ENCODE data around the gene CD160. TPM values are rescaled to one million over a fixed set of nuclear protein-coding genes. Genes with fewer than 3 reads are reported as not detected.
"Not testable (repeated sequence)": the region's sequence is repeated elsewhere in the genome, so short reads cannot be mapped to it uniquely, and the experiment has no call there.

Gene CD160
- total RNA-seq, 1 experiment from 2014 or later, result 0.35 TPM

- no peak overlapping the region for H3K4me3 ChIP-seq (ENCODE audit: insufficient read depth, low read depth, low read length)
- no peak for DNase-seq
- H3K36me3 ChIP-seq (replicated peaks; ENCODE audit: control insufficient read depth, insufficient read depth, low read length), result no peaks in the 10 kb centered on the region
- H3K27me3 ChIP-seq (ENCODE audit: control insufficient read depth, insufficient read depth, low read length), result no peaks in the 10 kb centered on the region; the same call in 1 of the 2 replicates
Observed at GRCh38 chr1:145702052-145702451, 17.2 kb upstream of the CD160 start.

GRCh38 chr1:145702826-145703225 lies 16.5 kb upstream of the CD160 start:
- Histone ChIP-seq H3K4me3 (ENCODE audit: insufficient read depth, low read depth, low read length) (no peak overlapping the region), H3K27me3 (ENCODE audit: control insufficient read depth, insufficient read depth, low read length) (no peaks in the 10 kb centered on the region; the same call in 1 of the 2 replicates), H3K36me3 (replicated peaks; ENCODE audit: control insufficient read depth, insufficient read depth, low read length) (no peaks in the 10 kb centered on the region)
- DNase-seq, result no peak

GRCh38 chr1:145705622-145706021 lies 13.7 kb upstream of the CD160 start:
- no peak for DNase-seq
- H3K27me3 ChIP-seq (ENCODE audit: control insufficient read depth, insufficient read depth, low read length), result no peaks in the 10 kb centered on the region
- no peak overlapping the region for H3K4me3 ChIP-seq (ENCODE audit: insufficient read depth, low read depth, low read length)
- no peaks in the 10 kb centered on the region for H3K36me3 ChIP-seq (replicated peaks; ENCODE audit: control insufficient read depth, insufficient read depth, low read length)

GRCh38 chr1:145706086-145706664 lies 13.1 kb upstream of the CD160 start:
- no peaks in the 10 kb centered on the region for H3K36me3 ChIP-seq (replicated peaks; ENCODE audit: control insufficient read depth, insufficient read depth, low read length)

GRCh38 chr1:145707183-145707867 lies 12.0 kb upstream of the CD160 start, which contains the start of gene PDZK1:
Gene PDZK1 (minus strand): TSS chr1:145707368. CDS start chr1:145688021, 19,347 bp downstream.
- H3K4me3 ChIP-seq (ENCODE audit: insufficient read depth, low read depth, low read length), result peak within 1 kb of the TSS; percentile 5; the same call in 1 of the 2 replicates

More at GRCh38 chr1:145706086-145706664, 13.1 kb upstream of the CD160 start:
- no peaks in the 10 kb centered on the region for H3K27me3 ChIP-seq (ENCODE audit: control insufficient read depth, insufficient read depth, low read length)
- no peak overlapping the region; the same call in 1 of the 2 replicates for H3K4me3 ChIP-seq (ENCODE audit: insufficient read depth, low read depth, low read length)
- DNase-seq, result no peak

GRCh38 chr1:145708063-145708462 lies 11.2 kb upstream of the CD160 start:
- no peak for DNase-seq
- H3K27me3 ChIP-seq (ENCODE audit: control insufficient read depth, insufficient read depth, low read length), result no peaks in the 10 kb centered on the region
- no peaks in the 10 kb centered on the region for H3K36me3 ChIP-seq (replicated peaks; ENCODE audit: control insufficient read depth, insufficient read depth, low read length)
- no peak overlapping the region for H3K4me3 ChIP-seq (ENCODE audit: insufficient read depth, low read depth, low read length)

More at GRCh38 chr1:145707183-145707867, 12.0 kb upstream of the CD160 start, which contains the start of gene PDZK1:
- Histone ChIP-seq H3K36me3 (replicated peaks; ENCODE audit: control insufficient read depth, insufficient read depth, low read length) (no peaks in the 10 kb centered on the region), H3K27me3 (ENCODE audit: control insufficient read depth, insufficient read depth, low read length) (no peaks in the 10 kb centered on the region)
- DNase-seq, result peak; percentile 58

- H3K36me3 ChIP-seq (replicated peaks; ENCODE audit: control insufficient read depth, insufficient read depth, low read length), result no peaks in the 10 kb centered on the region
- no peaks in the 10 kb centered on the region for H3K27me3 ChIP-seq (ENCODE audit: control insufficient read depth, insufficient read depth, low read length)
- H3K4me3 ChIP-seq (ENCODE audit: insufficient read depth, low read depth, low read length), result no peak overlapping the region
- DNase-seq, result no peak
Observed at GRCh38 chr1:145710291-145711027, 8.8 kb upstream of the CD160 start.

- Histone ChIP-seq H3K36me3 (replicated peaks; ENCODE audit: control insufficient read depth, insufficient read depth, low read length) (no peaks in the 10 kb centered on the region), H3K4me3 (ENCODE audit: insufficient read depth, low read depth, low read length) (no peak overlapping the region), H3K27me3 (ENCODE audit: control insufficient read depth, insufficient read depth, low read length) (no peaks in the 10 kb centered on the region)
- no peak for DNase-seq
Observed at GRCh38 chr1:145711213-145711651, 8.1 kb upstream of the CD160 start.

GRCh38 chr1:145714524-145715111 lies 4.7 kb upstream of the CD160 start:
- no peak for DNase-seq
- Histone ChIP-seq H3K27me3 (ENCODE audit: control insufficient read depth, insufficient read depth, low read length) (no peaks in the 10 kb centered on the region), H3K4me3 (ENCODE audit: insufficient read depth, low read depth, low read length) (no peak overlapping the region), H3K36me3 (replicated peaks; ENCODE audit: control insufficient read depth, insufficient read depth, low read length) (no peaks in the 10 kb centered on the region)

GRCh38 chr1:145716641-145717345 lies 2.5 kb upstream of the CD160 start:
- Histone ChIP-seq H3K27me3 (ENCODE audit: control insufficient read depth, insufficient read depth, low read length) (peaks cover 6% of the 10 kb centered on the region; the same call in 1 of the 2 replicates), H3K36me3 (replicated peaks; ENCODE audit: control insufficient read depth, insufficient read depth, low read length) (no peaks in the 10 kb centered on the region), H3K4me3 (ENCODE audit: insufficient read depth, low read depth, low read length) (no peak overlapping the region)
- DNase-seq, result no peak

- Histone ChIP-seq H3K27me3 (ENCODE audit: control insufficient read depth, insufficient read depth, low read length) (peaks cover 6% of the 10 kb centered on the region; the same call in 1 of the 2 replicates), H3K36me3 (replicated peaks; ENCODE audit: control insufficient read depth, insufficient read depth, low read length) (no peaks in the 10 kb centered on the region), H3K4me3 (ENCODE audit: insufficient read depth, low read depth, low read length) (no peak overlapping the region)
- no peak for DNase-seq
Observed at GRCh38 chr1:145717833-145718232, 1.5 kb upstream of the CD160 start.

- not testable (repeated sequence) for DNase-seq; H3K36me3 ChIP-seq (replicated peaks; ENCODE audit: control insufficient read depth, insufficient read depth, low read length); H3K27me3 ChIP-seq (ENCODE audit: control insufficient read depth, insufficient read depth, low read length); H3K4me3 ChIP-seq (ENCODE audit: insufficient read depth, low read depth, low read length)
Observed at GRCh38 chr1:145718465-145718864, 834 bp upstream of the CD160 start.

- H3K36me3 ChIP-seq (replicated peaks; ENCODE audit: control insufficient read depth, insufficient read depth, low read length), result no peaks in the 10 kb centered on the region
- no peak for DNase-seq
- no peak overlapping the region; the same call in 1 of the 2 replicates for H3K4me3 ChIP-seq (ENCODE audit: insufficient read depth, low read depth, low read length)
- peaks cover 6% of the 10 kb centered on the region for H3K27me3 ChIP-seq (ENCODE audit: control insufficient read depth, insufficient read depth, low read length)
Observed at GRCh38 chr1:145720556-145720877, 1.2 kb downstream of the CD160 start.

All from H7 (cell line).